Activated naive CD4-positive, alpha-beta T cell (primary cell): ENCODE results near the gene PRSS36.
A peak's percentile ranks its signal among the peaks of the same experiment; 100 is the strongest.

Experiments used
- DNase-seq, 4 experiments: peaks; one replicate each; lab custom pipeline; 2025; lab: John Stamatoyannopoulos, UW

PRSS36 gene

DNA sequence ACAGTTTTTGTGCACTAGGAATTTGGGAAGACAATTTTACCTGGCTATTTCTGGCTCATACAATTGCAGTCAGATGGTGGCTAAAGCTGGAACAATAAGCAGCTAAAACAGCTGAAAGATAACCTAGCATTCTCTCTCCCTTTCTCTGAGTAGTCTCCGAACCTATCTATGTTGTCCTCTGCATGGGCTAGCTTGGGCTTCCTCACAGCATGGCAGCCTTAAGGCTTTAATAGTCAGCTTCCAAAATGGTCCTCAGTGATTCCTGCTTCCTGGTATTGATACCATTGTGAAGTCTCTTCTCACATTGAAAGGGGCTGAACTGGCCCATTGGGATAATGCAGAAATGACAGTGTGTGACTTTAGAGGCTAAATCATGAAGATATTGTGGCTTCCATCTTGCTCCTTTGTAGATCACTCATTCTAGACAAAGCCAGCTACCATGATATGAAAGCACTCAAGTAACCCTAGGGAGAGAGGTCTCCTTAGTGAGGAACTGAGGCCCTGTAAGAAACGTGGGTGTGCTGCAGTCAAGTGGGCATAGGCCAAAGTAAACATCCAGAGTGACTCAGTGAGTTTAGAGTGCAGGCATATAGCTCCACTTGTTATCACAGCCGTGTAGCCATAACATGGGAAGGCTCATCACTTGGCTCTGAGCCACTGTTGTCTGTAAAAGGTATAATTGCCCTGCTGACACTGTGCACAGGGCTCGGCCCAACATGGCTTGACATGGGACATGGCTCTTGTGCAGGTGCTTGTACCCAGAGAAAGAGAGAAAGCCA is 49.8 kb downstream of the PRSS36 start:
- DNase-seq = no peak

DNA sequence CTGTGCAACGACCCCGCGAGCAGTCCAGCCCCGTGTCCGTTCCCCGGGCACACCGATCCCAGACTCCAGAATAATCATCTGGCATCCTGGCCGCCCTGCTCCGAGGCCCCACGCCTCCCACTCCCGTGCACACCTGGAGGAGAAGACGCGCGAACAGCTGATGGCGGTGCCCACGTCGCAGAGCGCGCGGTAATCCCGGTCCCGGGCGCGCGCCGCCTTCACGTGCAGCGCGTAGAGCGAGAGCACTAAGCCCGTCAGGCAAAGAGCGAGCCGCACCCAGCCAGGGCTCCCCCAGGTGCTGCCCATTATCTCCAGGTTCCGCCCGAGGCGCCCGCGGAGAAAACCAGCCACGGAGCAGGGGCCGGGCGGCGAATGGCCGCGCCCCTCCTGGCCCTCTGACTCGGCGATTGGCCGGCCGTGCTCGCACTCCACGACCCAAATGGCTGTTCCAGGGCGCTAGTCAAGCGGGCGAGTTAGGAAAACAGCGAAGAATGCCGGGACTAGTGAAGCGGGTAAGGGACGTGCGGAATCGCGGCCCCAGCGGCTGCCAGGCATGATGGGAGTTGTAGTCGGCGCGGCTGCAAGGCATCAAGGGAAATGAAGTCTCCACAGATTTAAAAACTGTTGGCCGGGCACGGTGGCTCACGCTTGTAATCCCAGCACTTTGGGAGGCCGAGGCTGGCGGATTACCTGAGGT is 55.3 kb downstream of the PRSS36 start, which contains the start of gene VKORC1:
VKORC1 (minus strand) TSS at position 374 of the 697 bp plus-strand sequence; CDS start at position 306, 68 bp downstream.
- DNase-seq = peak; percentile 61 to 81 (median 71)

DNA sequence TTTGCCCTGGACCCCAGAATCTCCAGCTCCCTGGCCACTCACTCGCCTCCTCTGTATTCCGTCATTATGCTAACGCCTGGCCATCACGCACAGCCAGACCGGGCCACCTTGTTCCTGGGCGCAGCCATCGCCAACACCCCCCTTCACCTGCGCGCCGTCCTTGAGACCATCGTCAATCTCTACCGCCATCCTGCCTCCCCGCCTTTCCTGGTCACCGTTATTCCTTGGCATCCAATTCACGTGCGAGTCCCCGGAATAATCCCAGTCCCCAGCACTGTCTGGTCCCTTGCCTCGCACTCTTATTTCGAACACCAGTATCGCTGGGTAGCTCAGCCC is 55.8 kb downstream of the PRSS36 start:
- DNase-seq = no peak

DNA sequence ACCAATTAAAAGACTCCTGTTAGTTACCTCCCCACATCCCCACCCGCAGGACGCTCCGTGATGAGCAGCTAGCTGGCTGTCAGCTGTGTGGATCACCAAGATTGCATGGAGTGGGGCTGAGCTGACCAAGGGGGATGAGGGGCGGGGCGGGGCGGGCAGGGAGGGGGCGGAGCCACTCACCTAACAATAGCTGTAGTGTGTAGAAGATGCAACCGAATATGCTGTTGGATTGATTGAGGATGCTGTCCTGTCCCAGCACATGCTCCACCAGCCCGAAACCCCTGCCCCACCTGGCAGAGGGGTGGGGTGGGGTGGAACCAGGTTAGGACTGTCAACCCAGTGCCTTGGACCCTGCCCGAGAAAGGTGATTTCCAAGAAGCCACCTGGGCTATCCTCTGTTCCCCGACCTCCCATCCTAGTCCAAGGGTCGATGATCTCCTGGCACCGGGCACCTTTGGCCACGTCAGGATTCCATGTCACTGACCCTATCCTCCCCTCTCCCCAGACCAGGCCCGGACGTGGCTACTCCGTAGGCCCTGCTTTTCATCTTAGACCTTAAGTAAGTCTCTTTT is 56.6 kb downstream of the PRSS36 start:
- no peak for DNase-seq

DNA sequence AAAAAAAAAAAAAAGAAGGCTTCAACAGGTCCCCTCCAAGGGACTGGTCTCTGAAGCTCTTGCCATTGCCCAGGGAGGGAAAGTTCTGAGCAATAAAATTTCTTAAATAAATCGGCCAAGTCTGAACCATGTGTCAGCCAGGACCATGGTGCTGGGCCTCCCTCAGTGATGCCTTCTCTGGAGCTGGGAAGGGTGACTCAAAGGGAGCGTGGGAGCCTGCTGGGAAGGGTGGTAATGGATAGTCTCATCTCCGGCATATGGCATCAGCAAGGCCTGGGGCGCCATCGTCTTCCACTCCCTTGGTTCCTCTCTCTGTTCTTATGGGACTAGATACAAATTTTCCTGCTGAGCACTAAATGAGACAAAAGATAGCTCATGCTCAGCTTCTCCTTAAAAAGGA is 57.5 kb downstream of the PRSS36 start:
- no peak for DNase-seq

DNA sequence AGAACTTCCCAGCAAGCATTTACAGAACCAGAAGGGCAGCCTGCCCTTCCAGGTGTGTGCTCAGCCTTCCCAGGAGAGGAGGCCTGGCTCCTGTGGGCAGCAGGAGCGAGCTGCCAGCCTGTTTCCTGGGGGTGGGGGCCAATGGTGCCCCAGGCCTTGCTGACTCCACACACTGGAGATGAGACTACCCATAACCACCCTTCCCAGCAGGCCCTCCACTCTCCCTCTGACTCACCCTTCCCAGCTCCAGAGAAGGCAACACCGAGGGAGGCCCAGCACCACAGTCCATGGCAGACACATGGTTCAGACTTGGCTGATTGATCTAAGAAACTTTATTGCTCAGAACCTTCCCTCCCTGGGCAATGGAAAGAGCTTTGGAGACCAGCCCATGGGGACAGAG is 59.3 kb downstream of the PRSS36 start:
- no peak for DNase-seq

DNA sequence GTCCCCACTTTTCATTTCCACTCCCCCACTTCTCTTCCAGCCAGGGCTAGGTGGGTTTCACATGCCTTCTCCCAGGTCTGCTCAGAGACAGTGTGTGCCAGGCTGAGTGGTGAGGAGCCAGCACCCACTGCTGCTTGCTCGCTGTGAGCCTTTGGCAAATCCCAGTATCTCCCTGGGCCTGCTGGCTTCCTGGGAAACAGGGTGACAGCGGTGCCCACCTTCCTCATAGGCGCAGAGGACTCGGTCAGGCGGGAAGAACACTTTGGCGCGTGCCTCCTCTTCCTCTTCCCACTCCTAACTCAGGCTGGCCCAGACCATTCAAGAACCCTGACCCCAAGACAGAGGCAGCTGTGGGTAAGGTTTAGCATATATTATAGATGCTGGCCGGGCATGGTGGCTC is 60.7 kb downstream of the PRSS36 start:
- DNase-seq = no peak
